WTC11 (cell line): ENCODE results near the gene PARP12. TPM values are rescaled to one million over a fixed set of nuclear protein-coding genes. Genes with fewer than 3 reads are reported as not detected.

ENCODE experiments used
- ATAC-seq: fragments of 200-7000 bp; cut with Tn5 transposase; 2 replicates; pipeline ENCODE4 v1.10.0; 2021; ENCODE audit warnings: mild to moderate bottlenecking, moderate library complexity
- CTCF ChIA-PET: fragments of 300-600 bp; sonication (Branson Sonifier 250); formaldehyde crosslinking; loops from one replicate; lab custom pipeline; 2021; ENCODE audit warnings: antibody characterized with exemption; lab: Charles Lee
- POLR2A ChIA-PET: fragments of 350-600 bp; sonication (Branson Sonifier 250); formaldehyde crosslinking; loops from one replicate; lab custom pipeline; 2021; ENCODE audit warnings: antibody characterized with exemption; lab: Charles Lee
- DNase-seq: peaks from one replicate; pipeline ENCODE4 v3.0.0; 2021; ENCODE audit warnings: low spot score
- H3K27ac Mint-ChIP-seq: 2 replicates; pipeline ENCODE4 v1.8.0; 2021; ENCODE audit warnings: mixed read lengths
- H3K27me3 Mint-ChIP-seq: 2 replicates; pipeline ENCODE4 v1.8.0; 2021; ENCODE audit warnings: low read depth, mild to moderate bottlenecking, moderate library complexity, mixed read lengths
- H3K36me3 Mint-ChIP-seq: 2 replicates; pipeline ENCODE4 v1.8.0; 2021; ENCODE audit warnings: mixed read lengths
- H3K4me1 Mint-ChIP-seq: 2 replicates; pipeline ENCODE4 v1.8.0; 2022; ENCODE audit warnings: mixed read lengths
- H3K4me3 Mint-ChIP-seq: 2 replicates; pipeline ENCODE4 v1.8.0; 2021; ENCODE audit warnings: mild to moderate bottlenecking, moderate library complexity, mixed read lengths
- H3K9me3 Mint-ChIP-seq: 2 replicates; pipeline ENCODE4 v1.8.0; 2021; ENCODE audit warnings: mixed read lengths
- ATF3 ChIP-seq: sonication (generic); formaldehyde crosslinking; conservative IDR thresholded peaks from 2 replicates; pipeline ENCODE4 v1.8.1; 2022; ENCODE audit warnings: mild to moderate bottlenecking, missing genetic modification reagents
- CDX4 ChIP-seq: fragments of 250-450 bp; sonication (Bioruptor Pico); IDR thresholded peaks from 2 replicates; pipeline ENCODE4 v1.9.0; 2021; ENCODE audit warnings: moderate library complexity, mild to moderate bottlenecking, inconsistent platforms, borderline replicate concordance
- CREM ChIP-seq: sonication (generic); formaldehyde crosslinking; IDR thresholded peaks from 2 replicates; pipeline ENCODE4 v1.8.1; 2022; ENCODE audit warnings: mild to moderate bottlenecking, missing genetic modification reagents, moderate library complexity
- E2F5 ChIP-seq: sonication (generic); formaldehyde crosslinking; IDR thresholded peaks from 2 replicates; pipeline ENCODE4 v1.8.1; 2022; ENCODE audit warnings: mild to moderate bottlenecking, moderate library complexity, missing genetic modification reagents
- HMGXB4 ChIP-seq: sonication (generic); formaldehyde crosslinking; IDR thresholded peaks from 2 replicates; pipeline ENCODE4 v1.8.1; 2023; ENCODE audit warnings: mild to moderate bottlenecking, moderate library complexity, missing genetic modification reagents
- KAT7 ChIP-seq: sonication (generic); formaldehyde crosslinking; IDR thresholded peaks from 2 replicates; pipeline ENCODE4 v1.8.1; 2023; ENCODE audit warnings: missing genetic modification reagents, mild to moderate bottlenecking, borderline replicate concordance
- NR3C1 ChIP-seq: sonication (generic); formaldehyde crosslinking; conservative IDR thresholded peaks from 2 replicates; pipeline ENCODE4 v1.8.1; 2023; ENCODE audit warnings: low read depth, mild to moderate bottlenecking, missing genetic modification reagents
- PRDM15 ChIP-seq: sonication (generic); formaldehyde crosslinking; IDR thresholded peaks from 2 replicates; pipeline ENCODE4 v1.8.0; 2022; ENCODE audit warnings: missing genetic modification reagents
- PREB ChIP-seq: sonication (generic); formaldehyde crosslinking; IDR thresholded peaks from 2 replicates; pipeline ENCODE4 v1.8.1; 2022; ENCODE audit warnings: mild to moderate bottlenecking, missing genetic modification reagents, moderate library complexity, borderline replicate concordance
- PRRX2 ChIP-seq: fragments of 250-450 bp; sonication (Bioruptor Pico); IDR thresholded peaks from 2 replicates; pipeline ENCODE4 v1.8.0; 2021; ENCODE audit warnings: mild to moderate bottlenecking
- SP1 ChIP-seq: sonication (generic); formaldehyde crosslinking; conservative IDR thresholded peaks from 2 replicates; pipeline ENCODE4 v1.8.1; 2022; ENCODE audit warnings: missing genetic modification reagents
- ZBTB21 ChIP-seq: sonication (generic); formaldehyde crosslinking; IDR thresholded peaks from 2 replicates; pipeline ENCODE4 v1.8.1; 2023; ENCODE audit warnings: mild to moderate bottlenecking, missing genetic modification reagents, borderline replicate concordance
- ZNF232 ChIP-seq: sonication (generic); formaldehyde crosslinking; IDR thresholded peaks from 2 replicates; pipeline ENCODE4 v1.8.0; 2022; ENCODE audit warnings: mild to moderate bottlenecking, missing genetic modification reagents
- total RNA-seq: library from RNA; stranded (reverse); gene quantifications from 3 replicates; pipeline ENCODE4 v1.2.3, GENCODE V29; 2021

The PARP12 gene
- total RNA-seq, 1 experiment from 2014 or later: 9.1 TPM

- TF ChIP-seq ZNF232 (no peak), NR3C1 (CRISPR knock-in tag) (no peak), PREB (CRISPR knock-in tag) (no peak), PRRX2 (CRISPR knock-in tag) (no peak), PRDM15 (CRISPR knock-in tag) (no peak), SP1 (CRISPR knock-in tag) (no peak), ATF3 (CRISPR knock-in tag) (no peak), CDX4 (no peak), HMGXB4 (CRISPR knock-in tag) (no peak), ZBTB21 (CRISPR knock-in tag) (no peak), E2F5 (CRISPR knock-in tag) (no peak), CREM (no peak)
- no peaks in the 10 kb centered on the region for H3K9me3 Mint-ChIP-seq
- H3K36me3 Mint-ChIP-seq: no peaks in the 10 kb centered on the region
- ATAC-seq: no peak
- ChIA-PET POLR2A (no interaction called here), CTCF (no interaction called here)
- DNase-seq: no peak
- H3K4me3 Mint-ChIP-seq: no peak overlapping the region
- H3K27ac Mint-ChIP-seq: no peak overlapping the region
- H3K4me1 Mint-ChIP-seq: peaks cover 68% of the 10 kb centered on the region
- H3K27me3 Mint-ChIP-seq: peaks cover 10% of the 10 kb centered on the region
Observed at GRCh38 chr7:139976838-139977656, 85.7 kb downstream of the PARP12 start.

- no peak for TF ChIP-seq KAT7 (CRISPR knock-in tag)
- DNase-seq: no peak
Observed at GRCh38 chr7:139976055-139976837, 86.5 kb downstream of the PARP12 start.

More at GRCh38 chr7:139976055-139976837, 86.5 kb downstream of the PARP12 start:
- Mint-ChIP-seq H3K27ac (no peak overlapping the region), H3K4me3 (no peak overlapping the region), H3K9me3 (no peaks in the 10 kb centered on the region), H3K36me3 (no peaks in the 10 kb centered on the region), H3K27me3 (peaks cover 10% of the 10 kb centered on the region), H3K4me1 (peaks cover 71% of the 10 kb centered on the region)
- ChIA-PET POLR2A (no interaction called here), CTCF (interaction anchor here (0.5 to 1.0 kb wide), 2 partner anchors 26 to 266 kb away, joined by 3 read pairs; no protein-coding TSS in a partner anchor)
- ATAC-seq: no peak
